ENCODE results near the gene HECA.

HECA gene

DNA sequence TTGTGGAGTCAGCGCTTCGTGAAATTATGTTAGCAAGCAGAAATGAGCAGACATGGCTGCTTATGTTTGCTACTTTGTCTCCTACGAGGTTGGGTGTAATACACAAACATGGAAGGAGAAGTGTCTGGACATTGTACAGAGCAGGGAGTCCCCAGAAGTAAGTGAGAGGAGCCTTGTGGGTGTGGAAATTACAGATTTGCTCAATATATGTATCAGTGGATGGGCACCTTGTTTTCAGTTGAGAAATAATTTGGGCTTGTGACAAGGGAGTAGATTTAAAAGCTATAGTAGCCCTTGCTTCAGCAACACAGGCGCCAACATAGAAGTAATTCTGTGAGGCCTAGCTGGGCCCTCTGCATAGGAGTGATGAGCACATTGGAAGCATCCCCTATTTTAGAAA, 49.2 kb downstream of the HECA start:
- TF ChIP-seq, protein P1, sequence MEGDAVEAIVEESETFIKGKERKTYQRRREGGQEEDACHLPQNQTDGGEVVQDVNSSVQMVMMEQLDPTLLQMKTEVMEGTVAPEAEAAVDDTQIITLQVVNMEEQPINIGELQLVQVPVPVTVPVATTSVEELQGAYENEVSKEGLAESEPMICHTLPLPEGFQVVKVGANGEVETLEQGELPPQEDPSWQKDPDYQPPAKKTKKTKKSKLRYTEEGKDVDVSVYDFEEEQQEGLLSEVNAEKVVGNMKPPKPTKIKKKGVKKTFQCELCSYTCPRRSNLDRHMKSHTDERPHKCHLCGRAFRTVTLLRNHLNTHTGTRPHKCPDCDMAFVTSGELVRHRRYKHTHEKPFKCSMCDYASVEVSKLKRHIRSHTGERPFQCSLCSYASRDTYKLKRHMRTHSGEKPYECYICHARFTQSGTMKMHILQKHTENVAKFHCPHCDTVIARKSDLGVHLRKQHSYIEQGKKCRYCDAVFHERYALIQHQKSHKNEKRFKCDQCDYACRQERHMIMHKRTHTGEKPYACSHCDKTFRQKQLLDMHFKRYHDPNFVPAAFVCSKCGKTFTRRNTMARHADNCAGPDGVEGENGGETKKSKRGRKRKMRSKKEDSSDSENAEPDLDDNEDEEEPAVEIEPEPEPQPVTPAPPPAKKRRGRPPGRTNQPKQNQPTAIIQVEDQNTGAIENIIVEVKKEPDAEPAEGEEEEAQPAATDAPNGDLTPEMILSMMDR (IDR thresholded peaks at IDR 0.05; ENCODE audit: insufficient read depth, low read length, poor library complexity, severe bottlenecking): no peak
- no peak overlapping the region for H3K4me3 ChIP-seq (replicated peaks; ENCODE audit: low read depth, low read length)
- DNase-seq (ENCODE audit: extremely low read depth, insufficient read length): no peak
- no peaks in the 10 kb centered on the region for H3K27me3 ChIP-seq (replicated peaks; ENCODE audit: control insufficient read depth, insufficient read depth, low read length)
- H3K36me3 ChIP-seq (ENCODE audit: control insufficient read depth, insufficient read depth, low read length): no peaks in the 10 kb centered on the region

GRCh38 chr6:139184459-139184858, 49.6 kb downstream of the HECA start:
- DNase-seq (ENCODE audit: extremely low read depth, insufficient read length): no peak
- Histone ChIP-seq H3K27me3 (replicated peaks; ENCODE audit: control insufficient read depth, insufficient read depth, low read length) (no peaks in the 10 kb centered on the region), H3K36me3 (ENCODE audit: control insufficient read depth, insufficient read depth, low read length) (no peaks in the 10 kb centered on the region), H3K4me3 (replicated peaks; ENCODE audit: low read depth, low read length) (no peak overlapping the region)
- TF ChIP-seq, protein P1 (IDR thresholded peaks at IDR 0.05; ENCODE audit: insufficient read depth, low read length, poor library complexity, severe bottlenecking): no peak

DNA sequence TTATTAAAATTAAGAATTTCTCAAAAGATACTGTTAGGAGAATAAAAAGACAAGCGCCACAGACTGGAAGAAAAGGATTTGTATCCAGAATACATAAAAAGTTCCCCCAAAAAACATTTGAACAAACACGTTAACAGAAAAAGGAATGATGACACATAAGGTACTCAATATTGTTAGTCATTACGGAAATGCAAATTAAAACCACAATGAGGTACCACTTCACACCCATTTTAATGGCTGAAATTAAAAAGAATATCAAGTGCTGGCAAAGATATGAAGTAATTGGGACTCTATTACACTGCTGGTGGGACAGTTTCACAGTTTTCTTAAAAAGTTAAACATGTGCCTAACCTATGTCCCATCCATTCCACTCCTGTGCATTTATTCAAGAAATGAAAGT, 51.4 kb downstream of the HECA start:
- no peak for DNase-seq (ENCODE audit: extremely low read depth, insufficient read length)
- TF ChIP-seq, protein P1 (IDR thresholded peaks at IDR 0.05; ENCODE audit: insufficient read depth, low read length, poor library complexity, severe bottlenecking): no peak
- Histone ChIP-seq H3K4me3 (replicated peaks; ENCODE audit: low read depth, low read length) (no peak overlapping the region), H3K36me3 (ENCODE audit: control insufficient read depth, insufficient read depth, low read length) (no peaks in the 10 kb centered on the region), H3K27me3 (replicated peaks; ENCODE audit: control insufficient read depth, insufficient read depth, low read length) (no peaks in the 10 kb centered on the region)

GRCh38 chr6:139186692-139187091, 51.8 kb downstream of the HECA start:
- Histone ChIP-seq H3K27me3 (replicated peaks; ENCODE audit: control insufficient read depth, insufficient read depth, low read length) (no peaks in the 10 kb centered on the region), H3K36me3 (ENCODE audit: control insufficient read depth, insufficient read depth, low read length) (no peaks in the 10 kb centered on the region), H3K4me3 (replicated peaks; ENCODE audit: low read depth, low read length) (no peak overlapping the region)
- no peak for DNase-seq (ENCODE audit: extremely low read depth, insufficient read length)
- TF ChIP-seq, protein P1 (IDR thresholded peaks at IDR 0.05; ENCODE audit: insufficient read depth, low read length, poor library complexity, severe bottlenecking): no peak

DNA sequence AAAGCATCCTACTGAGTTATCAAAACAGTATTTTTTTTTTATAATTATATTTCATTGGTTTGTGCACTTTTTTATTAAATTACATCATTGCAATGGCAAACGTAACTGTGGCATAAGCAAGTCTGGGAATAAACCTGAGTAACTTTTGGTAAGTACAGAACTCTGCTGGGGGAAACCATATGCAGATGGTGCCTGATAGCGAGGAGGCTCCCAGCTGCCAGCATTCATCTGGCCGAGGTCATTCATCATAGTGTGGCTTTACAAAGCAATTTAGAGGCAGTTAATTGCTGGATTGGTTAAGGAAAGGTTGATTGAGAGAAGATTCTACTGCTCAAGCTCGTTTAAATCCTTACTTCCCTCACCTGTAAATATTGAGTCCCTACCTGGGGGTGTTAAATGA, 52.6 kb downstream of the HECA start:
- Histone ChIP-seq H3K27me3 (replicated peaks; ENCODE audit: control insufficient read depth, insufficient read depth, low read length) (no peaks in the 10 kb centered on the region), H3K4me3 (replicated peaks; ENCODE audit: low read depth, low read length) (no peak overlapping the region), H3K36me3 (ENCODE audit: control insufficient read depth, insufficient read depth, low read length) (no peaks in the 10 kb centered on the region)
- no peak for DNase-seq (ENCODE audit: extremely low read depth, insufficient read length)
- TF ChIP-seq, protein P1 (IDR thresholded peaks at IDR 0.05; ENCODE audit: insufficient read depth, low read length, poor library complexity, severe bottlenecking): no peak

DNA sequence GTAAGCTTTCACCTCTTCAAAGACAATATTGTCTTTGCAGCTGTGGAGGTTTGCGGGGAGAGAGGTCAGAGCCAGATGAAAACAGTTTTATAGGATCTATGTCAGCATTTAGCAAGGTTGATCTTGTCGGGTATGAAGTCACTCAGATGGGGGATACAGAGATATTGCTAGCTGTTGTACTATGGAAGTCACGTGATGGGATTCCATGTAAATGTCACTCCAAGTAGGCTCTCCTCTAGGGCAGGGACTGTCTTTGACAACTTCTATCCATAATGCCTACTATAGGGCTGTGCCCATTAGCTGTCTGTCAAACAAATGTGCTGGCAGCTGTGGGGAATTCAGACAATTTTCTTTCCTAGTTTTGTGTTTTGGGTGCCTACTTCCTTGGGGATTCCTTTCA, 54.8 kb downstream of the HECA start:
- H3K4me3 ChIP-seq (replicated peaks; ENCODE audit: low read depth, low read length): no peak overlapping the region
- TF ChIP-seq, protein P1 (IDR thresholded peaks at IDR 0.05; ENCODE audit: insufficient read depth, low read length, poor library complexity, severe bottlenecking): no peak
- no peaks in the 10 kb centered on the region for H3K36me3 ChIP-seq (ENCODE audit: control insufficient read depth, insufficient read depth, low read length)
- DNase-seq (ENCODE audit: extremely low read depth, insufficient read length): no peak
- H3K27me3 ChIP-seq (replicated peaks; ENCODE audit: control insufficient read depth, insufficient read depth, low read length): no peaks in the 10 kb centered on the region

Data from GM06990 (cell line).